Umbilical cord (tissue), 2 donors: ENCODE data around the gene RBMS3. TPM values are rescaled to one million over a fixed set of nuclear protein-coding genes. Genes with fewer than 3 reads are reported as not detected.

Source experiments
- DNase-seq: peaks from one replicate; pipeline ENCODE4 v3.0.0-alpha.2; 2015; ENCODE audit warnings: low spot score
- total RNA-seq: library from RNA; depleted of rRNA; stranded (reverse); fragments of >200 nt; gene quantifications from one replicate; pipeline ENCODE4 v1.2.3, GENCODE V29; 2014; ENCODE audit warnings: low replicate concordance; ENCODE audit not compliant: insufficient read depth

RBMS3 gene
- total RNA-seq, 1 donor from 2014 or later, result 195 TPM

- no peak for DNase-seq
These were observed 3.6 kb upstream of the RBMS3 start for GRCh38 chr3:29277249-29277648.

DNA sequence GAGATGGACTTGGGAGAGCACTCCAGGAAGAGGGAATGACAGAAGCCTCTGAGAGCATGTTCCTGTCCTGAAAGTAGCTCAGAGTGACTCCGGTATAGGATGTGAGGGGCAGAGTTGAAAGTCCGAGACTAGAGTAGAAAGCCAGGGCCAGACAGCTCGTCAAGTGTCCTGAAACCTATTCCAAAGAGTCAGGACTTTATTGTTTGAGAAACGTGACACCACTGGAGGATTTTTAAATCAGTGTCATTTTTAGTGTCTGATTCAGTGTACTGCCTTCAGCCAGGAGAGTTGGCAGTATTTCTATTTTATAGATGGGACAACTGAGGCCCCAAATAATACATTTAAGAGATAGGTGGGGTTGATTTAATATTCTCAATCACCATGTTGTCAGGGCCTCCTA is 1.6 kb upstream of the RBMS3 start:
- no peak for DNase-seq

- peak; percentile 47 for DNase-seq
These were observed 1.1 kb upstream of the RBMS3 start for GRCh38 chr3:29279806-29280205.

DNA sequence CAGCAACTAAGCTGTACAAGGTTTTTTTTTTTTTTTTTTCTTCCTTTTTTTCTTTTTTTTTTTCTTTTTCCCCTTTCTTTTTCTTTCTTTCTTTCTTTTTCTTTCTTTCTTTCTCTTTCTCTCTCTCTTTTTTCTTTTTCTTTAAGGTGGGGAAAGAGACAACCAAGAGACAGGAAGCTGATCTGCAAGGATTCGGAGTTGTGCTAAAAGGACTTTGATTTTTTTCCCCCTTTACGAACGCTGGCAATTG is 148 bp downstream of the RBMS3 start:
- DNase-seq, result no peak

DNA sequence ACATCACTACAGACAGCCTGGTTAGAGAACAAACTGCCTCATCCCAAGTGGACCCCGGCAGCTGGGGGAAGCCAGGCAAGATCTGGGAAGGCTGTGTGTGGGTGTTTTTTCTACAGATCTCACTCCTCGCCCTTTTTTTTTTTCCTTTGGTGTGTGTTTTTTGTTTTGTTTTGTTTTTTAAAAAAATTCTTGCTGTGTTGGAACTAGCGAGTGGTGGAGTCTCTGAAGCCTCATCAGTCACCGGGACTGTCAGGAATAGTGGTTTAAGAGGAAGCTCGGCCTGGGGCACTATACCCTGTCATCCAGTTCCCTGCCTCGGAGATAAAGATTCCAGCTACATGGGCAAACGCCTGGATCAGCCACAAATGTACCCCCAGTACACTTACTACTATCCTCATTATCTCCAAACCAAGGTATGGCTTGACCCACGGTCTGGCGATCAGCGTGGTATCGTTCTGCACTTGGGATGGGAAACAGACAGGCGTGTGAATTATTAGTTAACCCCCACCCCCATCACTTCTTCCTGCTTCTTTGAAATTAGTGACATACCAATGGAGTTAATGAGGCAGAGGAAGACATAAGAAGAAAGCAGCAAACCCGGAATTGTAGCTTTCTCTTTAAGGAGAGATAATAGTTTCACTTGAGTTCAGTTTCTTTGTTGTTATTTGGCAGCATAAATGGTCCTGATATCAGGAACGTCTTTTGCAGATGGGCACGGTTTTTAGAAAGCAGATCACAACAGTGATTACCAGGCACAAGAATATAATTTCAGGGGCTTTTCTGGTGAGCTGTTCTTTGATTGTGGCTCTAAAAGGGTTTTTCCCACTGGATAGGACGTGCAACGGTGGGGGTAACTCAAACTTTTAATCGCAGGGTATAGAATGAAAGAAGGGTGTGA is 722 bp downstream of the RBMS3 start:
- peak; percentile 63 for DNase-seq

DNA sequence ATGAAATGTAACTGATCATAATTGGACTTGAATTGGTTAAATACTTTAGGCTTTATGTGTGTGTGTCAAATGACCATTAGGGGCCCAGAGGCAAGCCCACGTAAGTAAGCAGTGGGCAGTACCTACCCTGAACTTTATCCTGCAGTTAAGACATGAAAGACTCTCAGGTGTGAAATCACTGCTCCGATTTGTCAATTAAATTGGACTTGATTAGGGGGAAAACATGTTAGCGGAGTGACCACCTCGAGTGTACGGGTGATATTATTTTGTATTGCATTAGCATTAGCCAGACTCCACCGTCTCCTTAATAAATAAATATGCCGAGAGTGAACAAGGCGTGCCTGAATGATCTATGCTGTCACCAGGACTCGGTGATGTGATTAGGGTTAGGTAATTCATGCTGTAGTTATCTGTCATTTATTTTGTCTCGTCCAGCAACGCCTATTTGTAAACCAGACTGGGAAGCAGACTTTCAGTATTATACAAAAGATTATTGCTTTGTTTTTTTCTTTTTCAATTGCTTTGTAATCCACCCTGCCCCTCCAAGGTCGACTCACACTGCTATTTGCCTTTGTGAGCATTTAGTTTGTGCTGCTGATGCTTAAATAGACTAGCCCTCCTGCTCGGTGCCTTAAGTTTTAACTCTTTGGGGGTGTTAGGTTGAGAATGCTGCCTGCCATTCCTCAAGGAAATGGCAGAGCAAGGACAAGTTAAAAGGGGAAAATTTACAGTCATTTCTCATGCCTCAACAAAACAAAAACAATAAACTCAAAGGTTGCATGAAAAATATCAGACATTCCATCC is 1.8 kb downstream of the RBMS3 start:
- peak; percentile 77 for DNase-seq

DNA sequence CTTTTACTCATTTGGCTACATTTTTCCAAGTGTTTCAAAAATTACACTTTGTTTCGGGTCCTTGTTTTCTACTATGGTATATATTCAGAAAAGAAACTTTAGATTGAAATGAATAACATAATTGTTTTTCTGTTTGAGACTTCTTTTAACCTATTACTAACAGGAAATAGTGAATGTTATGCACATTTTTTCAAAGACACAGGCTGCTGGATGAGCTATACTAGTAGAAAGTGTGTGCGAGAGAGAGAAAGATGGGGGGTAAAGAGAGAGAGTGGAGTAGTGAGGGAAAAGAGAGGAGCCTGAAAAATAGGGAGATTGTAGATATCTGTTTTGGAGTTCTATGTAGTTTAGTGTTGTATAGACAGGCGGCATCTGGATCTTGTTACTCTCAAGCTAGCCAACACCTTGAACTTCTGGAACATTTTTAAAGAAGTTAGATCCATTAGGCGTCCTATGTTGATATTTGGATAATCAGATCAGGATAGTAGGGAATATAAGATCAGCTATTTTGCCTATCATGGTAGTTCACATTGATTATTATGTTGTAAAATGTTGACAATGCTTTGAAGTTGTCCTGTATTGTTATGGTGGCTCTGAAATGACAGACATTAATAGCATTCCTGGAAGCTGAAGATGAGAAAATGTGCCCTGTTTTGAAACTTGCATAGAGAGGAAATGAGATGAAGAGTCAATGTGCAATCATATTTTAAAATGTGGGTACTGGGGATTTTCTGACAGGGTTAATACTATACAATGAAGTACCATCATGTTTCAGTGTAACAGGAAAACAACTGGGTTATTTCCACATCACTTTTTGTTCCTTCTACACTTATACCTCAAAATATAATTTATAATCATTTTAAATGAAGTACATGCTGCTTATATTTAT is 2.6 kb downstream of the RBMS3 start:
- peak; percentile 53 for DNase-seq

GRCh38 chr3:29284497-29284896 is 3.6 kb downstream of the RBMS3 start:
- no peak for DNase-seq

DNA sequence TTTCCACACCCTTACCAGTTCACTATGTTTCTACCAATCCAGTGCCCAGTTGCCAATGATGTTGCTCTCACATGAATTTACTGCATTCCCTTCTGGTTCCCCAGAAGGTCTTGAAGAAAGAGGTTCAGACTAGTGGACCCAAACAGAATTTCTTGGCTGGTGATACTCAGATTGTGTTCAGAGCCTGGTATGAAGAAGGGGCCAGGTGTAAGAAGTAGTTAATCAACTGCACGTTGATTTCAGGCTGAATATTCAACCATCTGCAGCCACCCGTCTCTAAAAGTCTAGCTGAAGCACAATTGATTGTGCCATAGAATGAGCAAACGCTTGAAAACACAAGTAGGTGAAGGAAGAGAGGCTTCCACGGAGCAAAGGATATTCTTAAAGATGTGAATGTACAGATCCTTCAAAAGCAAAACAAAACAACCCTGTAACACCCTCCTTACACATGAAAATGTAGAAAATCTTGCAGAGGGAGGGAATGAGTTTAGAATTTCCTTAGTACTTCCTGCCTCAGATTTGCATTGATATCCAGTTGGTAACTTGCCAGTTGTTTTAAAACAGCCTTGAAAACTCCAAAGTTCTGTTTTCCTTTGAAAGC is 4.7 kb downstream of the RBMS3 start:
- DNase-seq, result peak; percentile 72

GRCh38 chr3:29286478-29287240 is 5.8 kb downstream of the RBMS3 start:
- DNase-seq, result peak; percentile 63

GRCh38 chr3:29290596-29290995 is 9.7 kb downstream of the RBMS3 start:
- no peak for DNase-seq

GRCh38 chr3:29291260-29291981 is 10.6 kb downstream of the RBMS3 start:
- DNase-seq, result no peak

GRCh38 chr3:29291982-29292363 is 11.1 kb downstream of the RBMS3 start:
- no peak for DNase-seq

GRCh38 chr3:29293421-29293820 is 12.6 kb downstream of the RBMS3 start:
- no peak for DNase-seq

DNA sequence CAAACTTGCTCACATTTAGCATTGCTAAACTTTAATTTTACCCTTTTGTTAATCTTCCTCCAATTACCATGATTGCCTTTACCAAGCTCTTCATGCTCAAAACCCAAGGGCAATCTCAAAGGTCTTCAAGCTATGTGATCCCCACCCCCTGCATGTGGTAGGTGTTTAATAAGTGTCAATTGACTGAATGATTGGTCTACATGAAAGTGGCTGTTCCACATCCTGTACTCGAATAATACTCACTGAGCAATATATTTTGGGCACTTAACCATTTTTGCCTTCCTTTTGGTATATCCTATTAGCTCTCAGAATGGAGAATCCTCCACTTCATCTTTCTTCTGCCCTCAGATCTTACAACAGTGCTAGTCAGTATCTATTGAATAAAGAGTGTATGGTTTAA is 17.1 kb downstream of the RBMS3 start:
- no peak for DNase-seq

DNA sequence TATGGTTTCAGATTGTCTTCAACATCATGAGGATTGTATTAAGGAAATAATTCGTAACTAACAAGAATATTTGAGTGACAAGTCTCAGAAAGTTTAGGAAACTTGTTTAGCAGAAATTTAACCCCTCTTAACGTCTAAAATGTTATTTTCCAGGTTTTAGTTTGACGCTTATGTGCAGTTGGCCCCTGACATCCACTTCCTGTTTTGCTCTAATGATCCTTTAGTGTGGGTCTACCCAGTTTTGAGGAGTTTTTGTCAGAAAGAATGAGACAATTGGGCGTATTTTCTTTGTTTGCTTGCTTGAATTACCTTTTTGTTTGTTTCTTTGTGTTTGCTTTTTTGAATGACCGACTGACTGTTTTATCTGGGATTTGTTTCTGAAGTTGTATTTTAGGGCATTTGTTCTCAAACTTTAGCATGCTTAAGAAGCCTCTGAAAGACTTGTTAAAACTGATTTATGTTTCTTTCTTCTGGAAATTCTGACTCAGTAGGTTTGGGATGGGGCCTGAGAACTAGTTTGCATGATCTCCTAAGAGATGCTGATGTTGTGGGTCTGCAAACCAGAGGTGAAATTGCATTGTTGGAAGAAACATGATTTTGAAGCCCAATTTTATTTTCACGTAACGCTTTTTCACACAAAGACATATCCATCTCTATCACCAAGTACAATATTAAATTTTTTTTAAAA is 20.6 kb downstream of the RBMS3 start:
- peak; percentile 23 for DNase-seq

- DNase-seq, result no peak
These were observed 21.7 kb downstream of the RBMS3 start for GRCh38 chr3:29302619-29303018.

GRCh38 chr3:29307295-29307694 is 26.4 kb downstream of the RBMS3 start:
- DNase-seq, result peak; percentile 24

GRCh38 chr3:29310865-29311264 is 30.0 kb downstream of the RBMS3 start:
- no peak for DNase-seq

DNA sequence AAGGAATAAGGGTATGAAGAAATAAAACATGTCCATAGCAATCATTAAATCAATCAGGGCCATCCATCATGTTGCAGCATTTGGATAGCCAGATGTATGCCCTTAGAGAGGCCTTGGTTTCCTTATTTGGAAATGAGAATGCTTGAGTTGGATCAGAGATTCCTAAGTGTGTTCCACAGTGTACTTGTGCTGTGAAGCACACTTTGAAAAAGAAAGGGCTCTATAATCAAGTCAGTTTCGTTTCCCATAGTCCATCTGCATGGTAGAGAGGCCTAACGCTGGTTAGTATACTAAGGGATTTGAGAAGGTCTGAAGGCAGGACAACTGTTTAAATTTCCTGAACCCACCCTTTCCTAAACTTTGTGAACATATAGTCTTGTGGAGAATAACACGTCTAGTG is 30.9 kb downstream of the RBMS3 start:
- peak; percentile 24 for DNase-seq
